OCI-LY1 (cell line): ENCODE measurements around the gene RABL6.

Source experiments
- CTCF ChIP-seq: fragments of 200-600 bp; sonication (generic), shearing (Covaris generic); IDR thresholded peaks from 2 replicates; pipeline ENCODE4 v1.5.1; 2017; ENCODE audit warnings: mild to moderate bottlenecking, antibody characterized with exemption, low read length, moderate library complexity, mixed read lengths
- EZH2 ChIP-seq: fragments of 200-600 bp; sonication (generic), shearing (Covaris generic); IDR thresholded peaks from 2 replicates; pipeline ENCODE4 v1.8.0; 2017; ENCODE audit warnings: borderline replicate concordance, mixed run types, mild to moderate bottlenecking, antibody characterized with exemption, low read length, moderate library complexity, mixed read lengths

GRCh38 chr9:136760424-136760823, 47.3 kb upstream of the RABL6 start:
- TF ChIP-seq CTCF (no peak), EZH2 (no peak)
